Stimulated activated CD8-positive, alpha-beta memory T cell treated with anti-CD3 and anti-CD28 coated beads, Interleukin-7, amount 100 ng/mL, for 1 hour (primary cell): ENCODE data around the gene OAS1.

Source experiments
- DNase-seq, 2 donors: peaks; one replicate each; pipeline ENCODE4 v3.0.0-alpha.2; 2020; ENCODE audit warnings: low read depth in 2 of 2

The OAS1 gene

DNA sequence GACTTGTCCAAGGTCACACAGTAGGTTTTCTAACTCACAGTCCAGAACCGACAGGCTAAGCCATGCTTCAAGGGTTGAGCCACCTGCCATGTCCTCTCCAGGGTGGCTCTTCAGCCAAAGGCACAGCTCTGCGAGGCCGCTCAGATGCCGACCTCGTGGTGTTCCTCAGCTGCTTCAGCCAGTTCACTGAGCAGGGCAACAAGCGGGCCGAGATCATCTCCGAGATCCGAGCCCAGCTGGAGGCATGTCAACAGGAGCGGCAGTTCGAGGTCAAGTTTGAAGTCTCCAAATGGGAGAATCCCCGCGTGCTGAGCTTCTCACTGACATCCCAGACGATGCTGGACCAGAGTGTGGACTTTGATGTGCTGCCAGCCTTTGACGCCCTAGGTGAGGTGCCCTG lies 58.9 kb downstream of the OAS1 start:
- no peak for DNase-seq

DNA sequence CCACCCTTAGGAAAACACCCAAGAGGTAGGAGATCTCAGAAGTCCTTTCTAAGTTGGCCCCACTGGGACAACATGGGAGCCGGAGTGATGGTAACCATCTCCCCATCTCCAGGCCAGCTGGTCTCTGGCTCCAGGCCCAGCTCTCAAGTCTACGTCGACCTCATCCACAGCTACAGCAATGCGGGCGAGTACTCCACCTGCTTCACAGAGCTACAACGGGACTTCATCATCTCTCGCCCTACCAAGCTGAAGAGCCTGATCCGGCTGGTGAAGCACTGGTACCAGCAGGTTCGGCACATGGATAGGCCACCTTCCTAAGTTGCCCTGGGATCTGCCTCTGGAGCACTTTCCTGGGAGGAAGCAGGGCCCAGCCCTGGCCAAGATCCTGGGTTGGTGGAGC lies 60.5 kb downstream of the OAS1 start:
- DNase-seq, result no peak

DNA sequence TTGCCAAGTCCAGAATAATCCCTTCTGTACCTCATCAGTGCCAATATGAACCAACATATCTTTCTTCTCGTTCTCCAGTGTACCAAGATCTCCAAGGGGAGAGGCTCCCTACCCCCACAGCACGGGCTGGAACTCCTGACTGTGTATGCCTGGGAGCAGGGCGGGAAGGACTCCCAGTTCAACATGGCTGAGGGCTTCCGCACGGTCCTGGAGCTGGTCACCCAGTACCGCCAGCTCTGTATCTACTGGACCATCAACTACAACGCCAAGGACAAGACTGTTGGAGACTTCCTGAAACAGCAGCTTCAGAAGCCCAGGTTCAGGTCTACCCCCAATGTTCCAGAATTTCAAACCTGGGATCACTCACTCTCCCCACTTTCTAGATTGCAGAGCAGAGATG lies 61.1 kb downstream of the OAS1 start:
- DNase-seq, result no peak
